H1 (cell line): ENCODE results near the gene PIBF1. TPM values are rescaled to one million over a fixed set of nuclear protein-coding genes. Genes with fewer than 3 reads are reported as not detected.

Experiments
- CTCF ChIA-PET: fragments of 300-600 bp; sonication (Branson Sonifier 250); formaldehyde crosslinking; loops from one replicate; lab custom pipeline; 2021; ENCODE audit not compliant: partially characterized antibody; lab: Charles Lee
- POLR2A ChIA-PET: fragments of 300-600 bp; sonication (Branson Sonifier 250); formaldehyde crosslinking; loops from one replicate; lab custom pipeline; 2021; ENCODE audit warnings: inconsistent platforms; ENCODE audit not compliant: partially characterized antibody; lab: Charles Lee
- DNase-seq, 2 experiments: peaks; one replicate each; pipeline versions ENCODE4 v3.0.0 to v3.0.0-alpha.2; 2010 to 2022; ENCODE audit warnings: low spot score in 2 of 2, low read depth in 1 of 2, mixed read lengths in 1 of 2
- FAIRE-seq: peaks from 2 replicates; lab custom pipeline; 2011; peaks lifted over from hg19 to GRCh38; lab: Jason Lieb, UNC
- H2AFZ ChIP-seq: 2 replicates; pipeline ENCODE4 v1.8.1; 2012; ENCODE audit warnings: low read length, inconsistent platforms
- H2AK5ac ChIP-seq: 2 replicates; pipeline ENCODE4 v1.6.1; 2013; ENCODE audit warnings: low read depth, low read length
- H2BK120ac ChIP-seq: replicated peaks from 2 replicates; pipeline ENCODE3; 2013; ENCODE audit warnings: low read depth, low read length, inconsistent platforms
- H2BK12ac ChIP-seq: 2 replicates; pipeline ENCODE4 v1.6.1; 2013; ENCODE audit warnings: low read depth, low read length
- H2BK15ac ChIP-seq: 2 replicates; pipeline ENCODE4 v1.6.1; 2013; ENCODE audit warnings: low read length
- H2BK20ac ChIP-seq: 2 replicates; pipeline ENCODE4 v1.6.1; 2013; ENCODE audit warnings: low read length
- H2BK5ac ChIP-seq: 2 replicates; pipeline ENCODE4 v1.6.1; 2013; ENCODE audit warnings: low read depth, low read length
- H3K14ac ChIP-seq: 2 replicates; pipeline ENCODE4 v1.6.1; 2013; ENCODE audit warnings: inconsistent platforms; ENCODE audit not compliant: insufficient read length
- H3K18ac ChIP-seq: 2 replicates; pipeline ENCODE4 v1.6.1; 2013; ENCODE audit warnings: low read length; ENCODE audit errors: extremely low read depth
- H3K23ac ChIP-seq: 2 replicates; pipeline ENCODE4 v1.6.1; 2013; ENCODE audit warnings: inconsistent platforms; ENCODE audit not compliant: insufficient read length
- H3K23me2 ChIP-seq: 2 replicates; pipeline ENCODE4 v1.6.1; 2013; ENCODE audit warnings: low read depth, low read length
- H3K27ac ChIP-seq: 2 replicates; pipeline ENCODE4 v1.6.1; 2011; ENCODE audit warnings: low read depth, low read length, inconsistent platforms
- H3K27me3 ChIP-seq, 4 experiments: replicated peaks in 1 of 4; 1 replicate in 1 of 4; 2 replicates in 3 of 4; pipeline versions ENCODE4 v1.6.1 to v1.8.1; 2011 to 2013; ENCODE audit warnings: low read length in 3 of 4, mild to moderate bottlenecking in 3 of 4, inconsistent platforms in 2 of 4, mixed read lengths in 2 of 4, moderate library complexity in 1 of 4; ENCODE audit not compliant: control insufficient read depth in 3 of 4, insufficient read depth in 3 of 4; ENCODE audit errors: extremely low read depth in 1 of 4
- H3K36me3 ChIP-seq, 4 experiments: 2 replicates each; pipeline versions ENCODE4 v1.6.1 to v1.8.1; 2011 to 2013; ENCODE audit warnings: mild to moderate bottlenecking in 4 of 4, low read length in 3 of 4, moderate library complexity in 2 of 4, control low read depth in 1 of 4, inconsistent platforms in 1 of 4; ENCODE audit not compliant: insufficient read depth in 4 of 4, control insufficient read depth in 2 of 4
- H3K4ac ChIP-seq: replicated peaks from 2 replicates; pipeline ENCODE3; 2013; ENCODE audit warnings: low read length, low read depth, mixed read lengths, inconsistent platforms; ENCODE audit not compliant: insufficient read length
- H3K4me1 ChIP-seq, 4 experiments: replicated peaks in 1 of 4; 1 replicate in 1 of 4; 2 replicates in 3 of 4; pipeline versions ENCODE4 v1.6.1 to v1.8.1; 2011 to 2013; ENCODE audit warnings: low read length in 3 of 4, inconsistent platforms in 2 of 4, mixed read lengths in 1 of 4; ENCODE audit not compliant: insufficient read depth in 4 of 4, control insufficient read depth in 3 of 4
- H3K4me2 ChIP-seq, 2 experiments: 2 replicates each; pipeline versions ENCODE4 v1.6.1 to v1.8.1; 2011 to 2013; ENCODE audit warnings: low read depth in 2 of 2, low read length in 2 of 2, control low read depth in 1 of 2, inconsistent platforms in 1 of 2, mild to moderate bottlenecking in 1 of 2; ENCODE audit not compliant: insufficient read depth in 1 of 2
- H3K4me3 ChIP-seq, 4 experiments: fragments of 200-600, 300-600 bp in 1 of 4; sonication (generic), shearing (Covaris generic), sonication (Bioruptor Twin) in 1 of 4; 2 replicates each; pipeline versions ENCODE4 v1.5.1 to v1.8.1; 2011 to 2016; ENCODE audit warnings: low read length in 4 of 4, low read depth in 3 of 4, control low read depth in 2 of 4, inconsistent platforms in 2 of 4, mild to moderate bottlenecking in 2 of 4, mixed read lengths in 1 of 4, moderate library complexity in 1 of 4; ENCODE audit not compliant: insufficient read depth in 2 of 4; ENCODE audit errors: extremely low read depth in 1 of 4
- H3K56ac ChIP-seq: replicated peaks from 2 replicates; pipeline ENCODE3; 2013; ENCODE audit warnings: low read depth, mild to moderate bottlenecking, mixed read lengths, low read length, inconsistent platforms; ENCODE audit not compliant: insufficient read length
- H3K79me1 ChIP-seq: 2 replicates; pipeline ENCODE4 v1.6.1; 2013; ENCODE audit warnings: low read depth, low read length, control low read depth
- H3K79me2 ChIP-seq, 2 experiments: 2 replicates each; pipeline versions ENCODE4 v1.6.1 to v1.8.1; 2012 to 2013; ENCODE audit warnings: low read length in 2 of 2, mild to moderate bottlenecking in 2 of 2, inconsistent platforms in 1 of 2; ENCODE audit not compliant: insufficient read depth in 2 of 2, control insufficient read depth in 1 of 2
- H3K9ac ChIP-seq, 4 experiments: replicated peaks in 1 of 4; 1 replicate in 1 of 4; 2 replicates in 3 of 4; pipeline versions ENCODE4 v1.6.1 to v1.8.1; 2011 to 2013; ENCODE audit warnings: low read depth in 3 of 4, low read length in 3 of 4, control low read depth in 2 of 4, mild to moderate bottlenecking in 2 of 4, moderate library complexity in 2 of 4, inconsistent platforms in 1 of 4; ENCODE audit errors: extremely low read depth in 1 of 4
- H3K9me3 ChIP-seq, 2 experiments: 2 replicates each; pipeline versions ENCODE4 v1.6.1 to v1.8.1; 2012 to 2013; ENCODE audit warnings: mild to moderate bottlenecking in 2 of 2, moderate library complexity in 2 of 2, control low read depth in 1 of 2, inconsistent platforms in 1 of 2, low read depth in 1 of 2, low read length in 1 of 2, mixed read lengths in 1 of 2; ENCODE audit not compliant: insufficient read depth in 2 of 2
- H4K20me1 ChIP-seq, 2 experiments: replicated peaks in 1 of 2; 2 replicates each; pipeline versions ENCODE3 to v1.8.1; 2011 to 2013; ENCODE audit warnings: inconsistent platforms in 2 of 2, low read length in 2 of 2, mild to moderate bottlenecking in 1 of 2; ENCODE audit not compliant: insufficient read depth in 2 of 2, control insufficient read depth in 1 of 2
- H4K5ac ChIP-seq: 2 replicates; pipeline ENCODE4 v1.6.1; 2013; ENCODE audit warnings: low read length, low read depth, mixed read lengths, inconsistent platforms; ENCODE audit not compliant: insufficient read length
- H4K8ac ChIP-seq: 2 replicates; pipeline ENCODE4 v1.8.0; 2013; ENCODE audit warnings: mild to moderate bottlenecking, moderate library complexity, low read length, inconsistent platforms; ENCODE audit not compliant: insufficient read depth; ENCODE audit errors: extremely low read depth
- H4K91ac ChIP-seq: replicated peaks from 2 replicates; pipeline ENCODE3; 2013; ENCODE audit warnings: low read length, mixed read lengths, inconsistent platforms; ENCODE audit not compliant: insufficient read length
- ASH2L ChIP-seq: fragments of 200-600, 300-600 bp; sonication (generic); IDR thresholded peaks from one replicate; pipeline ENCODE4 v1.7.1; 2017; ENCODE audit warnings: low read length
- CBX8 ChIP-seq: fragments of 300-800, 300-1000 bp; sonication (generic); IDR thresholded peaks from 2 replicates; pipeline ENCODE4 v1.7.1; 2016; ENCODE audit warnings: low read depth, low read length, borderline replicate concordance
- KDM1A ChIP-seq: fragments of 200-600, 300-600 bp; sonication (generic); IDR thresholded peaks from 2 replicates; pipeline ENCODE4 v1.7.1; 2016; ENCODE audit warnings: mild to moderate bottlenecking, low read length, borderline replicate concordance
- KDM4A ChIP-seq: IDR thresholded peaks from one replicate; pipeline ENCODE4 v1.7.1; 2012; ENCODE audit warnings: low read depth, mild to moderate bottlenecking, moderate library complexity, low read length, inconsistent platforms; ENCODE audit not compliant: severe bottlenecking
- NRF1 ChIP-seq: IDR thresholded peaks from 2 replicates; pipeline ENCODE4 v1.6.1; 2011; ENCODE audit warnings: mild to moderate bottlenecking, low read depth, low read length, improper control_type of control experiment
- TBP ChIP-seq: IDR thresholded peaks from 2 replicates; pipeline ENCODE4 v1.6.1; 2011; ENCODE audit warnings: low read depth, low read length, improper control_type of control experiment
- WGBS, 2 experiments: shearing (Covaris generic) in 1 of 2; methylation state at CpG; one replicate each; pipeline versions ENCODE4 v1.1.6 to v1.1.7; 2013 to 2015; ENCODE audit warnings: low lambda C conversion rate in 2 of 2, mixed read lengths in 2 of 2, inconsistent platforms in 1 of 2, low coverage in 1 of 2, missing lambda C conversion rate in 1 of 2; ENCODE audit not compliant: insufficient replicate concordance in 2 of 2, insufficient coverage in 1 of 2, insufficient read length in 1 of 2; ENCODE audit errors: extremely low coverage in 1 of 2, missing lambda C conversion rate in 1 of 2; 5-methylcytosine and 5-hydroxymethylcytosine counted together
- polyA plus RNA-seq, 7 experiments: library from polyadenylated mRNA; depleted of rRNA in 3 of 7; stranded (reverse) in 5 of 7; unstranded in 2 of 7; fragments of >200 nt in 5 of 7; fragments of 200-250 nt in 2 of 7; gene quantifications; 1 replicate in 5 of 7; 2 replicates in 1 of 7; 4 replicates in 1 of 7; pipeline versions ENCODE4 v1.2.1 to v1.2.3, GENCODE V29; 2011 to 2013; ENCODE audit warnings: missing spikeins in 2 of 7, mixed read lengths in 2 of 7
- total RNA-seq: library from RNA; stranded (reverse); fragmentation: NEBNext Ultra II Directional; extraction: Animal tissue kit (Norgen Biotek cat#: 25700); gene quantifications from 2 replicates; pipeline ENCODE4 v1.2.1, GENCODE V29; 2021
- TF ChIP-seq, protein P1 (sequence below), 3 experiments: IDR thresholded peaks; 1 replicate in 2 of 3; 2 replicates in 1 of 3; pipeline versions ENCODE4 v1.5.1 to v1.6.1; 2011; ENCODE audit warnings: low read length in 3 of 3, mild to moderate bottlenecking in 3 of 3, inconsistent platforms in 2 of 3, low read depth in 1 of 3, moderate library complexity in 1 of 3; ENCODE audit not compliant: insufficient read depth in 1 of 3; ENCODE audit errors: control extremely low read depth in 1 of 3

The PIBF1 gene
- total and polyA plus RNA-seq, 2 of the 8 experiments (the other 6 are each of a cell fraction or from before 2014, with no cell fraction given) = 1.1 to 13.2 TPM

DNA sequence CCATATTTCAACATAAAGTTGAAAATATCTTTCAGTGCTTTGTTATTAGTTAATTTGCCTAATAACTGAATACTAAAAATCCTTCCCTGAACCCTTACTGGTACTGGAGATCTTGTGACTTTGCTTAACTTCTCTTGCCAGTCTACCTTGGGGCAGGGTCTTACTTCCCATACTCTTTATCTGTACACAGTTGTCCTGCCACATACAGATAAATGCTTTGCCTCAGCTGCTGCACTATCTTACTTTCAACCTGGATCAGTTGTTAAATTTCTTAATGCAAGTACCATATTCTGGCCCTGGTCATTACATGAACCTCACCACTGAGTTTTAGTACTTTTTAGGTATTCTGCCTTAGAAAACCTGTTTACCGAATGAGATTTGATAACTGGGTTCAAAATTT is 107.6 kb downstream of the PIBF1 start:
- Histone ChIP-seq H4K5ac (no peak overlapping the region), H4K8ac (no peak overlapping the region), H3K36me3 (no peaks in the 10 kb centered on the region; a peak in 1 of 8 replicates), H3K27ac (no peak overlapping the region), H3K4me3 (no peak overlapping the region), H3K9me3 (no peaks in the 10 kb centered on the region), H3K18ac (no peak overlapping the region), H3K27me3 (no peaks in the 10 kb centered on the region), H3K9ac (no peak overlapping the region), H2BK20ac (no peak overlapping the region), H3K4me2 (no peak overlapping the region), H4K20me1 (no peaks in the 10 kb centered on the region), H3K23ac (no peak overlapping the region), H3K79me2 (no peaks in the 10 kb centered on the region), H3K4me1 (no peaks in the 10 kb centered on the region), H2BK15ac (no peak overlapping the region), H2BK5ac (no peak overlapping the region), H2AFZ (no peak overlapping the region), H2BK120ac (no peak overlapping the region), H3K4ac (no peak overlapping the region), H2AK5ac (no peak overlapping the region), H3K79me1 (no peaks in the 10 kb centered on the region), H3K14ac (no peak overlapping the region), H3K56ac (no peak overlapping the region), H2BK12ac (no peak overlapping the region), H3K23me2 (peaks cover 2% of the 10 kb centered on the region; the same call in 1 of the 2 replicates), H4K91ac (no peak overlapping the region)
- 95% methylated on average over 1 of the region's 1 CpG; no CpG with 5 or more reads in 1 of the 2 experiments for WGBS, 2 experiments
- TF ChIP-seq CBX8 = no peak
- TF ChIP-seq, protein P1, sequence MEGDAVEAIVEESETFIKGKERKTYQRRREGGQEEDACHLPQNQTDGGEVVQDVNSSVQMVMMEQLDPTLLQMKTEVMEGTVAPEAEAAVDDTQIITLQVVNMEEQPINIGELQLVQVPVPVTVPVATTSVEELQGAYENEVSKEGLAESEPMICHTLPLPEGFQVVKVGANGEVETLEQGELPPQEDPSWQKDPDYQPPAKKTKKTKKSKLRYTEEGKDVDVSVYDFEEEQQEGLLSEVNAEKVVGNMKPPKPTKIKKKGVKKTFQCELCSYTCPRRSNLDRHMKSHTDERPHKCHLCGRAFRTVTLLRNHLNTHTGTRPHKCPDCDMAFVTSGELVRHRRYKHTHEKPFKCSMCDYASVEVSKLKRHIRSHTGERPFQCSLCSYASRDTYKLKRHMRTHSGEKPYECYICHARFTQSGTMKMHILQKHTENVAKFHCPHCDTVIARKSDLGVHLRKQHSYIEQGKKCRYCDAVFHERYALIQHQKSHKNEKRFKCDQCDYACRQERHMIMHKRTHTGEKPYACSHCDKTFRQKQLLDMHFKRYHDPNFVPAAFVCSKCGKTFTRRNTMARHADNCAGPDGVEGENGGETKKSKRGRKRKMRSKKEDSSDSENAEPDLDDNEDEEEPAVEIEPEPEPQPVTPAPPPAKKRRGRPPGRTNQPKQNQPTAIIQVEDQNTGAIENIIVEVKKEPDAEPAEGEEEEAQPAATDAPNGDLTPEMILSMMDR (IDR thresholded peaks at IDR 0.05; ENCODE audit: control extremely low read depth in 1 of 3, insufficient read depth in 1 of 3, low read depth in 1 of 3, low read length in 3 of 3) = no peak
- TF ChIP-seq TBP = no peak
- no peak for TF ChIP-seq KDM4A
- no peak for TF ChIP-seq KDM1A
- TF ChIP-seq NRF1 = no peak
- no peak for TF ChIP-seq ASH2L
- CTCF ChIA-PET = no interaction called here
- DNase-seq = no peak
- POLR2A ChIA-PET = no interaction called here
- FAIRE-seq = no peak
